MM.1S (cell line): Measurements from ENCODE around the gene ERCC3.

Experiments
- CTCF ChIP-seq: fragments of 300-600 bp; sonication (generic); IDR thresholded peaks from 2 replicates; pipeline ENCODE4 v1.5.1; 2016; ENCODE audit warnings: antibody characterized with exemption, low read length, mixed read lengths
- EZH2 ChIP-seq: fragments of 300-600 bp; sonication (generic); optimal IDR thresholded peaks from 2 replicates; pipeline ENCODE3; 2017; ENCODE audit warnings: low read depth, mild to moderate bottlenecking, antibody characterized with exemption, low read length, mixed read lengths

- TF ChIP-seq CTCF (no peak), EZH2 (no peak)
Measured at GRCh38 chr2:127278959-127279358, 15.0 kb downstream of the ERCC3 start.
